ENCODE results near the gene ALG1. TPM values are rescaled to one million over a fixed set of nuclear protein-coding genes. Genes with fewer than 3 reads are reported as not detected.

ALG1 gene
- total and polyA plus RNA-seq, 2 experiments from 2014 or later, result 45.5 to 63.6 TPM

DNA sequence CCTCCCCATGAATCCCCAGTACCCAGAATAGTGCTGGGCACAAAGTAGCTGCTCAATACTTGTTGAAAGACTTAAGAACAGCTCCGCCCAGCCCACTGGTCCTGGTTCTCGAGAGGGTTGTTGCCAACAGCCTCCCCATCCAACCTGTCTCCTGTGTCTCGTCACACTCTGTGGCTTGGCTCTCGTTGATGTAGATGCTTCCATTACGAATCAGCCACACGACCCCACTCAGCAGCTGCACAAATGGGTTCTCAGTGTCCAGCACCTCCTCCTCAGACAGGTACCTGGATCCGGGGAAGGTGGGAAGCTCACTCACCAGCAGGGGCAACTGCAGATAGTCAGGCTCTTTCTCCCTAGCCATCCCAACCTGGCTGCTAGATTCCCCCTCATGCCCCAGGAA, 40.0 kb upstream of the ALG1 start:
- Histone ChIP-seq H2AFZ (no peak overlapping the region), H3K36me3 (replicated peaks; ENCODE audit: insufficient read depth, low read depth) (no peaks in the 10 kb centered on the region), H4K20me1 (ENCODE audit: insufficient read depth, poor library complexity, severe bottlenecking) (no peaks in the 10 kb centered on the region), H3K79me2 (peaks cover 8% of the 10 kb centered on the region), H3K27ac (no peak overlapping the region), H3K4me2 (no peak overlapping the region), H3K9me3 (ENCODE audit: low read depth) (no peaks in the 10 kb centered on the region), H3K4me3 (no peak overlapping the region), H3K27me3 (no peaks in the 10 kb centered on the region), H3K9me2 (replicated peaks; ENCODE audit: insufficient read depth) (no peaks in the 10 kb centered on the region), H3K4me1 (ENCODE audit: insufficient read depth) (peaks cover 6% of the 10 kb centered on the region)
- TF ChIP-seq, protein P1, sequence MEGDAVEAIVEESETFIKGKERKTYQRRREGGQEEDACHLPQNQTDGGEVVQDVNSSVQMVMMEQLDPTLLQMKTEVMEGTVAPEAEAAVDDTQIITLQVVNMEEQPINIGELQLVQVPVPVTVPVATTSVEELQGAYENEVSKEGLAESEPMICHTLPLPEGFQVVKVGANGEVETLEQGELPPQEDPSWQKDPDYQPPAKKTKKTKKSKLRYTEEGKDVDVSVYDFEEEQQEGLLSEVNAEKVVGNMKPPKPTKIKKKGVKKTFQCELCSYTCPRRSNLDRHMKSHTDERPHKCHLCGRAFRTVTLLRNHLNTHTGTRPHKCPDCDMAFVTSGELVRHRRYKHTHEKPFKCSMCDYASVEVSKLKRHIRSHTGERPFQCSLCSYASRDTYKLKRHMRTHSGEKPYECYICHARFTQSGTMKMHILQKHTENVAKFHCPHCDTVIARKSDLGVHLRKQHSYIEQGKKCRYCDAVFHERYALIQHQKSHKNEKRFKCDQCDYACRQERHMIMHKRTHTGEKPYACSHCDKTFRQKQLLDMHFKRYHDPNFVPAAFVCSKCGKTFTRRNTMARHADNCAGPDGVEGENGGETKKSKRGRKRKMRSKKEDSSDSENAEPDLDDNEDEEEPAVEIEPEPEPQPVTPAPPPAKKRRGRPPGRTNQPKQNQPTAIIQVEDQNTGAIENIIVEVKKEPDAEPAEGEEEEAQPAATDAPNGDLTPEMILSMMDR (IDR thresholded peaks at IDR 0.05; ENCODE audit: poor library complexity), result no peak
- TF ChIP-seq EZH2phosphoT487 (IDR thresholded peaks at IDR 0.05; ENCODE audit: low read depth, severe bottlenecking, unreplicated experiment) (no peak), EZH2 (IDR thresholded peaks at IDR 0.05; ENCODE audit: borderline replicate concordance) (no peak)
- 88% methylated on average over 7 of the region's 7 CpGs for WGBS (ENCODE audit: low lambda C conversion rate, missing lambda C conversion rate)
- no peak for DNase-seq (ENCODE audit: low spot score)

DNA sequence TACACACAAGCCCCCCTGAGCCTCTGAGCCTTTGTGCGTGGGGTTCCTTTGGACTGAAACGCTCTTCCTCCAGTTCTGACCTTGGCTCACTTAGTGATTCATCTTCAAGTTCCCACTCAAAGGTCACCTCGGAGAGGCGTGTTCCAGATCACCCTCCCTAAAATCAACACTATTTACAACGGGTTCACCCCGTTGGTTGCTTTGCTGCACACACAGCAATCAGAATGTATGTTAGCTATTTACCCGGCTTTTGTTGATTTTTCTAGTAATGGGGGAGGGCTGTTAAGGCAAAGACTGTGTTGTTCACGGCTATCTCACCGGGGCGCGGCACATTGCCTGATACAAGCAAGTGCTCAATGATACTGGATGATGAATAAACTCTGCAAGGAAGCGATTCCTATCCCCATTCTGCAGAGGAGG, 38.9 kb upstream of the ALG1 start:
- peak overlapping the region; percentile 80 for H3K27ac ChIP-seq

DNA sequence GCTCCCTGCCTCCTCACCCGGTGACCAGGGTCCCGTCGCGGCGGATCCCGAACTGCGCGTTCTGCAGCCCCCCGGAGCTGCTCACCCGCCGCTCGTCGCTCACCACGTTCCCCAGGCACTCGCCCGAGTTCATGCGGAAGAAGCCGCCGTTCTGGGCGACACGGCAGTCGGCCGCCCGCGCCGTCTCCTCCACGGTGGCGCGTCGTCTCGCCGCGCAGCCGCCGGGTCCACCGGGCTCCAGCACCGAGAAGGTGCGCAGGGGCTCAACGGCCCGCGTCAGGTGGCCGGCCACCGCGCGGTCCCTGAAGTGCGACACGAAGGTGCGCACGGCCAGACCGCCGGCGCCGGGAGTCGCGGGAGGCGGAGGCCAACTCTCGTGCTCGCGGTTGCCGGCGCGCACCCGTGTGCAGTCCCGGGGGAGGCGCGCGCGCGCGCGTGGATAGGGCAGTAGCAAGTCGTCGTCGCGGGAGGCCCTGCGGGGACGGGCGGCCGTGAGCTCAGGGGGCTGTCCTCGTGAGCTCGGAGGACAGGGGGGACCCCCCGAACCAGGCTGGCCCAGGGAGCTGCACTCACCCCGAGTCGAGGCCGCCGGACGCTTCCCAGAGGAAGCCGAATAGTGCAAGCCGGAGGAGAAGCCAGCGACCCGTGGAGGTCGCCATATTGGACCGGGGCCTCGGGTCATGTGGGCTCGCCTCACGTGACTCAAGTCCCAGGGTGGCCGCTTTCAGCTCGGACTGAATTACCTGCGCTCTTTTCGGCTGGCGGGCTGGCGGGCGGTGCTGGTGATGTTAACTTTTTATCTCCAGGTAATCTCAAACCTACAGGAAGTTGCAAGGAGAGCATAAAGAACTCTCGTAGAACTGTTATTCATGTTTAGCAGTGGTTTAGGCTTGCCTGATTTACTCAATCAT, 38.1 kb upstream of the ALG1 start, which contains the start of gene NAGPA:
TSS of gene NAGPA (minus strand) at position 680 of the 911 bp plus-strand sequence. CDS start at position 659, 21 bp downstream.
- Histone ChIP-seq H3K79me2 (peaks cover 8% of the 10 kb centered on the region), H3K4me2 (peak within 1 kb of the TSS; percentile 81), H3K27me3 (no peaks in the 10 kb centered on the region), H3K36me3 (replicated peaks; ENCODE audit: insufficient read depth, low read depth) (no peaks in the 10 kb centered on the region), H3K4me3 (peak within 1 kb of the TSS; percentile 94), H3K9me3 (ENCODE audit: low read depth) (no peaks in the 10 kb centered on the region), H3K4me1 (ENCODE audit: insufficient read depth) (peaks cover 14% of the 10 kb centered on the region), H2AFZ (peak within 1 kb of the TSS; percentile 95), H4K20me1 (ENCODE audit: insufficient read depth, poor library complexity, severe bottlenecking) (no peaks in the 10 kb centered on the region), H3K27ac (peak within 1 kb of the TSS; percentile 80), H3K9me2 (replicated peaks; ENCODE audit: insufficient read depth) (no peaks in the 10 kb centered on the region)
- WGBS (ENCODE audit: low lambda C conversion rate, missing lambda C conversion rate), result under 1% methylated on average over 102 of the region's 104 CpGs
- peak; percentile 93 for DNase-seq (ENCODE audit: low spot score)
- TF ChIP-seq, protein P1 (IDR thresholded peaks at IDR 0.05; ENCODE audit: poor library complexity), result no peak
- TF ChIP-seq EZH2phosphoT487 (IDR thresholded peaks at IDR 0.05; ENCODE audit: low read depth, severe bottlenecking, unreplicated experiment), result no peak
- no peak for TF ChIP-seq EZH2 (IDR thresholded peaks at IDR 0.05; ENCODE audit: borderline replicate concordance)

More for the DNA sequence above, 38.9 kb upstream of the ALG1 start:
- peaks cover 14% of the 10 kb centered on the region for H3K4me1 ChIP-seq (ENCODE audit: insufficient read depth)
- H3K9me2 ChIP-seq (replicated peaks; ENCODE audit: insufficient read depth), result no peaks in the 10 kb centered on the region
- no peaks in the 10 kb centered on the region for H3K36me3 ChIP-seq (replicated peaks; ENCODE audit: insufficient read depth, low read depth)
- peaks cover 8% of the 10 kb centered on the region for H3K79me2 ChIP-seq
- peak overlapping the region; percentile 94 for H3K4me3 ChIP-seq
- no peaks in the 10 kb centered on the region for H3K9me3 ChIP-seq (ENCODE audit: low read depth)
- 44% methylated on average over 12 of the region's 12 CpGs for WGBS (ENCODE audit: low lambda C conversion rate, missing lambda C conversion rate)
- no peaks in the 10 kb centered on the region for H3K27me3 ChIP-seq
- peak; percentile 51 for DNase-seq (ENCODE audit: low spot score)
- TF ChIP-seq EZH2 (IDR thresholded peaks at IDR 0.05; ENCODE audit: borderline replicate concordance) (no peak), EZH2phosphoT487 (IDR thresholded peaks at IDR 0.05; ENCODE audit: low read depth, severe bottlenecking, unreplicated experiment) (no peak)
- TF ChIP-seq, protein P1 (IDR thresholded peaks at IDR 0.05; ENCODE audit: poor library complexity), result no peak
- H2AFZ ChIP-seq, result peak overlapping the region; percentile 95
- no peaks in the 10 kb centered on the region for H4K20me1 ChIP-seq (ENCODE audit: insufficient read depth, poor library complexity, severe bottlenecking)
- H3K4me2 ChIP-seq, result peak overlapping the region; percentile 81
